ENCODE data around the gene LIPI.
"Not testable (repeated sequence)": the region's sequence is repeated elsewhere in the genome, so short reads cannot be mapped to it uniquely, and the experiment has no call there.

Gene LIPI

GRCh38 chr21:14116080-14116481 is 94.7 kb downstream of the LIPI start:
- no peak for DNase-seq (ENCODE audit: low spot score)

- DNase-seq (ENCODE audit: low spot score) = no peak
These were observed 95.1 kb downstream of the LIPI start for GRCh38 chr21:14115646-14116045.

- no peak for DNase-seq (ENCODE audit: low spot score)
These were observed 96.5 kb downstream of the LIPI start for GRCh38 chr21:14114251-14114650.

DNA sequence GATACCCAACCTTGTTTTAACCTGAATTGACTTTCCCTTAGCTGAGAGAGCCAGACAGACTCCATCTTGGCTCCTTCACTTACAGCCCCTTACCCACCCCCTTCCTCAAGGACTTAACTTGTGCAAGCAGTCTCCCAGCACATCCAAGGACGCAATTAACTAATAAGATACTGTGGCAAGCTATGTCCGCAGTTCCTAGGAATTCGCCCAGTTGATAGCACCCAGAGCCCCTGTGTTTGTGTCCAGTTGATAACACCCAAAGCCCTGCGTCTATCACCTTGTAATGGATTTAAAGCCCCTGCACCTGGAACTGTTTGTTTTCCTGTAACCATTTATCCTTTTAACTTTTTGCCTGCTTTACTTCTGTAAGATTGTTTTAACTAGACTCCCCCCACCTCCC is 106.2 kb downstream of the LIPI start:
- DNase-seq (ENCODE audit: low spot score) = not testable (repeated sequence)

- DNase-seq (ENCODE audit: low spot score) = no peak
These were observed 111.2 kb downstream of the LIPI start for GRCh38 chr21:14099570-14099969.

DNA sequence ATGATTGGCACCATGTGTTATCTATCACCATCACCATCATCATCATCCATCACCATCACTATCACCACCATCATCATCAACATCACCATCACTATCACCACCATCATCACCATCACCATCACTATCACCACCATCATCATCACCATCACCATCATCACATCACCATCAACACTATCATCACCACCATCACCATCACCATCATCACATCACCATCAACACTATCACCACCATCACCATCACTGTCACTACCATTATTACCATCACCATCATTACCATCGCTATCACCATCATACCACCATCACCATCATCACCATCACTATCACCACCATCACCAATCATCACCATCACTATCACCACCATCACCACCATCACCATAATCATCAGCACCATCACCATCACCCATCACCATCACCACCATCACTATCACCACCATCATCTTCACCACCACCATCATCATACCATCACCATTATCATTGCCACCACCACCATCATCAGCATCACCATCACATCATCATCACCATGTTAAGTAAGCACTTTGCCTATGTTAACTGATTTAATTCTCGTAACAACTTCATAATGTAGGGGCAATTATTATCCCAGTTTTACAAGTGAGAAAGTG is 112.8 kb downstream of the LIPI start:
- no peak for DNase-seq (ENCODE audit: low spot score)

DNA sequence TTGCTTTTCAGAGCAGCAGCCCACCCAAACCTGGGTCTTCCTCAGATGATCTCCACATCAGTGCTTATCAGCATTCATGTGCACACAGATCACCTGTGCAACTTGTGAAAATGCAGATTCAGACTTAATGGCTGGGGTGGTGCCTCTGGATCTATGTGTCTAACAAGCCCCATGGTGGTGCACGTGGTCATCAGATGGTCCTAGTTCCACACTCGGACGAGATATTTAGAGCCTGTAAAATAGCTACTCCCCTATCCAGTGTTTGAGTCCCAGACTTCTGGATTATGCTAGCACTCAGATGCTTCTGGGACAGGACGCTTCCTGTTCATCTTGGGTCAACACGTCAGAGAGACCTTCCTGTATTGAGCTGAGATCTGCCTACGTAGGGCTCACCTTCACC is 114.2 kb downstream of the LIPI start:
- no peak for DNase-seq (ENCODE audit: low spot score)

DNA sequence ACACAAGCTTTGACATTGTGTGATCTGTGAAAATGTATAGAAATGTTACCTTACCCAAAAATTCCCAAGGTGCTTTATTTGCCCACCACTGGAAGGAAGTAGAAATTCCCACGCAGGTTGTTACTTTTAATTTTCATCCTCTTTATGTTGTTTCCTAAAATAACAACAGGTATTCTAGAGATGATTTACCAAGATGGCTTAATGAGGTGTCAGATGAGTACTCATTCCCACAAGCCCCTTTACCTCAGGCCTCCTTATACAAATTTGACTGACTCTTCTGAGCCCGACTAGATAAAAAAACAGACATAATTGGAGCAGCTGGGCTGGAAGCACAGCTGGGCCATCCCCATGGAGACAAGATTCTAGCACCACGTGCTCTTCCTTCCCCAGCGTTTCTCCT is 114.6 kb downstream of the LIPI start:
- no peak for DNase-seq (ENCODE audit: low spot score)

DNA sequence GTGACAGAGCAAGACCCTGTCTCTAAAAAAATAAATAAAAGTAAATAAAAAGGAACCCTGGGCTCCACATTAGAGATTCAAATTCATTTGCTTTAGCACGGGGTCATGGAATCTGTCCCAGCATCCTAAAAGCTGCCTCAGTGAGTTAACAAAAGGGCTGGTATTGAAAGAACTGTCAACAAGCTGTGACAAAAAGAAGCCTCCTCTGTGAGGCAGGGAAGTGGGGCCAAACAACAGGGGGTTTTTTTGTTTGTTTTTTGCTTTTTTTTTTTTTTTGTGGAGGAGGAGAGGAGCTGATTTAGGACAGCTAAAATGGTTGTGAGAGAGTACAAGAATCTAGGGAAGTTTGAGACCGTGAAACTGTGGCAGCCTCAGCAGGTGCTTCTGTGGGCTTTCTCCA is 115.7 kb downstream of the LIPI start:
- DNase-seq (ENCODE audit: low spot score) = no peak

DNA sequence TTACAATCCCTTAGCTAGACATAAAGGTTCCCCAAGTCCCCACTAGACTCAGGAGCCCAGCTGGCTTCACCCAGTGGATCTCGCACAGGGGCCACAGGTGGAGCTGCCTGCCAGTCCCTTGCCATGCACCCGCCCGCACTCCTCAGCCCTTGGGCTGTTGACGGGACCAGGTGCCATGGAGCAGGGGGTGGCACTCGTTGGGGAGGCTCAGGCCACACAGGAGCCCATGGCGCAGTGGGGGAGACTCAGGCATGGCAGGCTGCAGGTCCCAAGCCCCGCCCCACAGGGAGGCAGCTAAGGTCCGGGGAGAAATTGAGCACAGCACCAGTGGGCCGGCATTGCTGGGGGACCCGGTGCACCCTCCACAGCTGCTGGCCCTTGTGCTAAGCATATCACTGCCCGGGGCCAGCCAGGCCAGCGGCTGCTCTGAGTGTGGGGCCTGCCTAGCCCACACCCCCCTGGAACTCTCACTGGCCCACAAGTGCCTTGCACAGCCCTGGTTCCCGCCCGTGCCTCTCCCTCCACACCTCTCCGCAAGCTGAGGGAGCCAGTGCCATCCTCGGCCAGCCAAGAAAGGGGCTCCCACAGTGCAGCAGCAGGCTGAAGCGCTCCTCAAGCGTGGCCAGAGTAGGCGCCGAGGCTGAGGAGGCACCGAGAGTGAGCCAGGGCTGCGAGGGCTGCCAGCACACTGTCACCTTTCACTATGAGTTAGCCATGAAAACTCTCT is 117.8 kb downstream of the LIPI start:
- no peak for DNase-seq (ENCODE audit: low spot score)

- not testable (repeated sequence) for DNase-seq (ENCODE audit: low spot score)
These were observed 120.6 kb downstream of the LIPI start for GRCh38 chr21:14090184-14090583.

DNA sequence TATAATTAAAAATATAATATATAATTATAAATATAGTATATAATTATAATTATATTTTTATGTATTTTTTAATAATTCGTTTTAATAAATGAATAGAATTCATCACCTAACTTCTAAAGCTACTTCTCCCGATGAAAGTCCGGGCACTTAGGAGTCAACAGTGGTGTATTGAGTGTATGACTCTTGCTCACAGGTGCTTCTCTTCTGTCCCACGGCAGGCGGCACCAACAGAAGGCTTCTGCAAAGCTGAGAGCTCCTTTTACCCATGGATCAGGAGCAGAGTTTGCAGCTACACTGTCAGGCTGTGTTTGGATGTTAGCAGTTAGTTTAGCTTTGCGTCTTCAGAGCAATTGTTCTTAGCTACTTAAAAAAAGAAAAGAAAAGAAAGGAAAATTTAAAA is 122.4 kb downstream of the LIPI start:
- DNase-seq (ENCODE audit: low spot score) = no peak

DNA sequence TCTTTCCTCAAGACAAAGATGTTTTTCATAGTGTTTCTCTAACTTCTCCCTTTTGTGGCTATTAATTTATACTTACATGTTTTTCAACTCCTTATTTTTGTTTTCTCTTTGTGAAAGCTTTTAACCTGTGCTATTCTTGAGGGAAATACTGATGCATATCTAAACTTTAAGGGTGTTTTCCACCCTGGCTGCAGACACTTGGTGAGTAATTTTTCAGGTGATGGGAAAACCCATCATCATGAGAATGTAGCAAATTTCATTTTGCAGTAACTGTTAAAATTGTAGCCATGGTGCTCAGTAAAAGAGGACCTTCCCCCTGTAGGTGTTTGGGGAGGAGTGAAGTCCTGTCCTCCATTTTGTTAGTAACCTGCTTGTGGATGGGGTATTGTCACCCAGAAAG is 124.2 kb downstream of the LIPI start:
- DNase-seq (ENCODE audit: low spot score) = no peak

GRCh38 chr21:14084701-14085100 is 126.1 kb downstream of the LIPI start:
- no peak for DNase-seq (ENCODE audit: low spot score)

DNA sequence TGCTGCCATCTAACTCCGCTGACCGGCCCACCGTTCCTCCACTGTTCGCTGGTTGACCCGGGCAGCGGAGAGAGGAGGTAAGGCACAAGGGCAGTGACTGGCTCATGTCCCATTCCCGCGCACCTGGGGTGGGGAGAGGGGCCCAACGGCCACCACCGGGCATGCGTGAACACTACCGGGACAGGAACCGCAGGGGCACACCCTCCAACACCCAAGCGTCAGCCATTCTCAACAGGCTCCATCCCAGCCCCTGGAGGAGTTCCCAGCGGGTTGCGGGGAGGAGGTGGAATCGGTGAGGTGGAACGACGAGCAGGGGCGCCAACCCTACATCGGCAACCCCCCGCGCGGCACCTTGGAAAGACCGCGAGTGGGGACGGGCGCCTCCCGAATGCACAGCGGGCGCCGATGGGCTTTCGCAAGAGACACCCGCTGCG is 126.7 kb downstream of the LIPI start:
- no peak for DNase-seq (ENCODE audit: low spot score)

- DNase-seq (ENCODE audit: low spot score) = no peak
These were observed 130.0 kb downstream of the LIPI start for GRCh38 chr21:14080764-14081096.

GRCh38 chr21:14080040-14080763 is 130.6 kb downstream of the LIPI start:
- no peak for DNase-seq (ENCODE audit: low spot score)

DNA sequence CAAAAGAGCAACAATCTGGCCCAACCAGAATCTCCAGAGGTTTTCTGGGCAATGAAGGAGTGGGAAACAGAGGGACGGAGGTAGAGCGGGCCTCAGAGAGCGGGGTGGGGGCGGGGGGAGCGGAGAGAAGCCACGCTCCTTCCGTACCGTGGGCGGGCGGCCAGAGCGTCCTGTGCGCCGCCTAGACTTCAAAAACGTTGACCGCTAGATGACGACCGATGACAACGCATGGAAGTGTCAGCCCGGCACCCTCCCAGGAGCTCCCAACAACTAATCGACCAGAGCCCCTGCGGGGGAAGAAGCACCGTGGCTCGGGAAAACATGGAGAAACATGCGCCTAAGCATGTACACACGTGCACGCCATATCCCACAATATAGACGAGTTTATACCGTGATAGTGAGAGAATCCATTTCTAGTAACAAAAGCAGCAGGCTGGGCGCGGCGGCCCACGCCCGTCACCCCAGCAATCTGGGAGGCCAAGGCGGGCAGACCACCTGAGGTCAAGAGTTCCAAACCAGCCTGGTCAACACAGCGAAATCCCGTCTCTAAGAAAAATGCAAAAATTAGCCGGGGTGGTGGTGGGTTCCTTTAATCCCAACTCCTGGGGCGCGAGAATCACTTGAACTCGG is 131.9 kb downstream of the LIPI start:
- DNase-seq (ENCODE audit: low spot score) = no peak

DNA sequence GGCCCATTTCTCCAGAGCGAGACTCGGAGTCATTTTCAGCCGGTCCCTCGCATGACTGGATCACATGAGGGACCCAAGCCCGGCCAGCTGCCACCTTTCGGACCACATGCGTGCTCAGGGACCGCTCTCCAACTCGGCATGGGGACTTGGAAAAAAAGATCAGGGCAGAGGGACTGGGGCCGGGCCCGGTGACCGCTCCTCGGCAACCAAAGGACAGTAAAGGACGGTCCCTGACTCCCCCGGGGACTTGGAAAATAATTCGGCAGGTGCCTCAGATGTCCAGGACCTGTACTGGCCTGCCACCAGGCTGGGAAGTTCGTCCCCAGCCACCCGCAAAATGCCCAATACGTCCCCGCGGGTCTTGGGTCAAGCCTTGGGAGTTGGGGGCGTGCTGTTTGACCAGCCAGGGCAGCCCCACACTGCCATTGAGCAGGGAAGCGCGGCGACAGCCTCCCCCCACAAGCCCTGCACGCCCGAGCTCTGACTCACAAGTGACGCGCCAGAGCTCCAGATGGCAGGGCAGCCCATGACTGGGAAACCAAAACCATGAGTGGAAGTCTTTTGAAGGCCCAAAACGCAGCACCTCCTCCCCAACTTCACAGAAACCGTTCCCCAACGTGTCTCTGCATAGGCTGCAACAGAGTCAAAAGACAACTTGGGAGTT is 134.5 kb downstream of the LIPI start:
- no peak for DNase-seq (ENCODE audit: low spot score)

GRCh38 chr21:14075346-14076142 is 135.2 kb downstream of the LIPI start:
- DNase-seq (ENCODE audit: low spot score) = no peak

GRCh38 chr21:14074177-14074576 is 136.6 kb downstream of the LIPI start:
- no peak for DNase-seq (ENCODE audit: low spot score)

- DNase-seq (ENCODE audit: low spot score) = no peak
These were observed 137.1 kb downstream of the LIPI start for GRCh38 chr21:14073615-14074014.

Measured in putamen (tissue), 1 donor.